Measurements from ENCODE around the gene SIGLEC15. TPM values are rescaled to one million over a fixed set of nuclear protein-coding genes. Genes with fewer than 3 reads are reported as not detected.
A peak's percentile ranks its signal among the peaks of the same experiment; 100 is the strongest.

The SIGLEC15 gene
- total RNA-seq, 4 donors from 2014 or later: not detected

DNA sequence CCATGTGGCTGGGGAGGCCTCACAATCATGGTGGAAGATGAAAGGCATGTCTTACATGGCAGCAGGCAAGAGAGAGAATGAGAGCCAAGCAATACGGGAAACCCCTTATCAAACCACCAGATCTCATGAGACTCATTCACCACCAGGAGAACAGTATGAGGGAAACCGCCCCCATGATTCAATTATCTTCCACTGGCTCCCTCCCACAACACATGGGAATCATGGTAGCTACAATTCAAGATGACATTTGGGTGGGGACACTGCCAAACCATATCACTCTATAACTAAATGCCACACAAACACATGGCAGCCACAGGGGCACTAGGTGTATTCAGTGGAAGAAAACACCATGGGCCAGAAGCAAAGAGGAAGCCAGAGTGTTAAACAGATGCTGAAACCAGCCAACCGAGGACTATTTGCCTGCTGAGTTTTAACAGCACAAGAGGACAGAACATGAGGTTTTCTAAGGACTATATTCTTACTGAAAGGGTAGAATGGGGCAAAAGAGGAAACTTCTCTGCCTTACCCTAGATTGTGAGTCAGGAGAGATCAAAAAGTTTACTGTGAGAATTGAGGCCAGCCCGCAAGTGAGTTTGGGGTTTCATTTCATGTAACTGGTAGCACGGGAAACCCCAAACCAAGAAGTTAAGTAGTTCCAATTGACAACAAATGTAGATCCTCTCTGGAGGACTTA, 49.2 kb downstream of the SIGLEC15 start:
- H3K27ac ChIP-seq: no peak overlapping the region
- intact Hi-C loops (cut with DNase I; ENCODE audit: low total_unique reads): no loop called here
- in situ Hi-C loops (cut with MboI; ENCODE audit: low sequenced_read_pairs in 4 of 4): loop anchor here in 3 of 4 donors (5.0 to 25.0 kb wide), 3 partner anchors 182 to 212 kb away; no protein-coding TSS in a partner anchor
- TF ChIP-seq POLR2A (IDR thresholded peaks at IDR 0.05): no peak
- TF ChIP-seq, protein P1, sequence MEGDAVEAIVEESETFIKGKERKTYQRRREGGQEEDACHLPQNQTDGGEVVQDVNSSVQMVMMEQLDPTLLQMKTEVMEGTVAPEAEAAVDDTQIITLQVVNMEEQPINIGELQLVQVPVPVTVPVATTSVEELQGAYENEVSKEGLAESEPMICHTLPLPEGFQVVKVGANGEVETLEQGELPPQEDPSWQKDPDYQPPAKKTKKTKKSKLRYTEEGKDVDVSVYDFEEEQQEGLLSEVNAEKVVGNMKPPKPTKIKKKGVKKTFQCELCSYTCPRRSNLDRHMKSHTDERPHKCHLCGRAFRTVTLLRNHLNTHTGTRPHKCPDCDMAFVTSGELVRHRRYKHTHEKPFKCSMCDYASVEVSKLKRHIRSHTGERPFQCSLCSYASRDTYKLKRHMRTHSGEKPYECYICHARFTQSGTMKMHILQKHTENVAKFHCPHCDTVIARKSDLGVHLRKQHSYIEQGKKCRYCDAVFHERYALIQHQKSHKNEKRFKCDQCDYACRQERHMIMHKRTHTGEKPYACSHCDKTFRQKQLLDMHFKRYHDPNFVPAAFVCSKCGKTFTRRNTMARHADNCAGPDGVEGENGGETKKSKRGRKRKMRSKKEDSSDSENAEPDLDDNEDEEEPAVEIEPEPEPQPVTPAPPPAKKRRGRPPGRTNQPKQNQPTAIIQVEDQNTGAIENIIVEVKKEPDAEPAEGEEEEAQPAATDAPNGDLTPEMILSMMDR (IDR thresholded peaks at IDR 0.05 in 4 of 5, conservative IDR thresholded peaks at IDR 0.05 in 1 of 5): no peak
- H3K36me3 ChIP-seq: peaks cover 0 to 62% of the 10 kb centered on the region in 2 donors
- H3K4me3 ChIP-seq: no peak overlapping the region
- DNase-seq: no peak
- no peaks in the 10 kb centered on the region for H3K27me3 ChIP-seq
- no peaks in the 10 kb centered on the region for H3K9me3 ChIP-seq
- no peak for ATAC-seq
- H3K4me1 ChIP-seq: no peaks in the 10 kb centered on the region

DNA sequence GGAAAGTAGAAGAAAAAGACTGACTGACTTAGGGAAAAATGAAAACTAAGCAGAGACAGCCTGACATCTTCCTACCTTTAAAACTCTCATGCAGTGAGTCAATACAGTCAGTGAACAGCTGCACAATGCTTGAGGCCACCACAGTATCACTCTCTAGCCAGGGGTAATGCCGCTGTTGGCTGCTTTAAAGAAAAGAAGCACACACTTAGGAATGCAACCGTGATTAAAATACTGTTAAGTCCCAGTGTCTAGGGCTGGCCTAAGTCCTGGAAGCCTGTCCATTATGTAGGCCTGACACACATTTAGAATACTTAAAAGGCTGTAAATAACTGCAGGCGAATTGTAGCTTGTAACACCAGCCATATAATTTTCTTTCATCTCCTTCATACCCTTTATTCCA, 50.7 kb downstream of the SIGLEC15 start:
- ATAC-seq: no peak
- intact Hi-C loops (cut with DNase I; ENCODE audit: low total_unique reads): no loop called here
- no peak for TF ChIP-seq POLR2A (IDR thresholded peaks at IDR 0.05)
- TF ChIP-seq, protein P1 (IDR thresholded peaks at IDR 0.05 in 4 of 5, conservative IDR thresholded peaks at IDR 0.05 in 1 of 5): no peak
- no peak for DNase-seq
- in situ Hi-C loops (cut with MboI; ENCODE audit: low sequenced_read_pairs in 4 of 4): loop anchor here in 3 of 4 donors (5.0 to 25.0 kb wide), 3 partner anchors 184 to 214 kb away; no protein-coding TSS in a partner anchor
- H3K27me3 ChIP-seq: no peaks in the 10 kb centered on the region
- H3K4me3 ChIP-seq: no peak overlapping the region
- H3K4me1 ChIP-seq: no peaks in the 10 kb centered on the region
- peaks cover 0 to 55% of the 10 kb centered on the region in 2 donors for H3K36me3 ChIP-seq
- no peak overlapping the region for H3K27ac ChIP-seq
- no peaks in the 10 kb centered on the region for H3K9me3 ChIP-seq

DNA sequence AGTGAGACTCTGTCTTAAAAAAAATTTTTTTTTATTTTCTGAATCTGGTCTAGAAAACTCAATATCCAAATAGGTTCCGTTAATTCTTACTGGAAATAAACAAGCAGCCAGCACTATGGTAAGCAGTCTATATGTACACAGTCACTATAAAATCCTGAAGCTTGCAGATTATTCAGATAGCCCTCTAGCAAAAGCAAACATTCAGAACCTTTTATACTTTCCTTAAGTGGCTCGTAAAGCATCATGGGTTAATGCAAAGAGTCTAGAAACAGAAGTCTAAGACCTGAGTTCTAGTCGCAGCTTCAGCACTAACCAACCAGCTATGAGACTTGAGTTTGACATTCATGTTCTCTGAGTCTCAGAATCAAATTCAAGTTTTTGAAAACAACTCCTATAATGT, 51.9 kb downstream of the SIGLEC15 start:
- intact Hi-C loops (cut with DNase I; ENCODE audit: low total_unique reads): no loop called here
- Histone ChIP-seq H3K9me3 (no peaks in the 10 kb centered on the region), H3K4me3 (no peak overlapping the region), H3K4me1 (no peaks in the 10 kb centered on the region), H3K36me3 (peaks cover 0 to 61% of the 10 kb centered on the region in 2 donors), H3K27me3 (no peaks in the 10 kb centered on the region), H3K27ac (no peak overlapping the region)
- DNase-seq (no peak), ATAC-seq (no peak)
- TF ChIP-seq POLR2A (IDR thresholded peaks at IDR 0.05): no peak
- TF ChIP-seq, protein P1 (IDR thresholded peaks at IDR 0.05 in 4 of 5, conservative IDR thresholded peaks at IDR 0.05 in 1 of 5): no peak
- in situ Hi-C loops (cut with MboI; ENCODE audit: low sequenced_read_pairs in 4 of 4): loop anchor here in 3 of 4 donors (5.0 to 25.0 kb wide), 3 partner anchors 185 to 215 kb away; no protein-coding TSS in a partner anchor

DNA sequence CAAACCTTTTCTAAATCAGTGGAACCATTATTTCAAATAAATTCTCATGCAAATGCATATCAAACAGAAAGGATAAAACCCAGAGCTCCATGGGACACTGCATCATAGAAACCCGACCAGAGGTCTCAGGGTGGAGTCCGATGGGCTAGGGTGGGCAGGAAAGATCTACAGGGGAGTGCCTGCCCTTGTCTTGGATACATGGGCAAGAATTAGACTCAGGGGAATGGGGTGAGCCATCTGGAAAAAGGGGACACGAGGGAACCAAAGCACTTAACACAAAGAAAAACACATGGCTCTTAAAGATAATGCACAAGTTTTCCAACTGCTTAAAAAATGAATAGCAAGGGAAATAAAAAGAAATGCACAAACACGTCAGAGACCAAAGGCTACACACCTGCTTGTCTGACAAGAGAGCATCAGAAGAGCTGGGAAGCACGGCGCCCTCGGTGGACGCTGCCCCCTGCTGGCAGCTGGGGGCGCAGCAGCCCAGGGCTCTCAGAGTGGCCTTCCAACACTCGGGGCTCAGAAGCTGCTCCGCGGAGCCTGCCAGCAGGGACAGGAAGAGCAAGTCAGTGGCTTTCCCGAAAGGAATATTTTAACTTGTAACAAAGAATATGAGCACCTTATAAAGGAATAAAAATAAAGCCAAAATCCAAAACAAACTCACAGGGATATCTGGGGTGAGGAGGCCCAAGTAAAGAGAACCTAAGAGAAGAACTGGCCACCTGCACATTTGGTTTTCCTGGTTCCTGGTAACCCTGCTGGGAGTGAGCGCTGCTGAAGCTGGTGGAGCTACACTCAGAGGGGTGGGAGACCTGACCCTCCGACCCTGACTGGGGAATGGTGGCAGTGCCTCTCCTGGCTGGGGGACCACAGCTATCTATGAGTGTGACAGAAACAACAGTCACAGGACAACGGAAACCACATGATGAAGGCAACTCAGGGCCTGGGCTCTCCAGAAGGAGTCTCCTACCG, 54.5 kb downstream of the SIGLEC15 start:
- in situ Hi-C loops (cut with MboI; ENCODE audit: low sequenced_read_pairs in 4 of 4) (loop anchor here (5.0 to 25.0 kb wide), 4 partner anchors 185 to 218 kb away; no protein-coding TSS in a partner anchor), intact Hi-C loops (cut with DNase I; ENCODE audit: low total_unique reads) (loop anchor here (1.0 to 2.0 kb wide), 2 partner anchors 187 to 215 kb away; no protein-coding TSS in a partner anchor)
- ATAC-seq (peak; percentile 63 to 75), DNase-seq (peak; percentile 4 to 28)
- no peaks in the 10 kb centered on the region for H3K9me3 ChIP-seq
- H3K27ac ChIP-seq: no peak overlapping the region
- H3K4me1 ChIP-seq: no peaks in the 10 kb centered on the region
- H3K27me3 ChIP-seq: no peaks in the 10 kb centered on the region
- TF ChIP-seq POLR2A (IDR thresholded peaks at IDR 0.05): no peak
- TF ChIP-seq, protein P1 (IDR thresholded peaks at IDR 0.05 in 4 of 5, conservative IDR thresholded peaks at IDR 0.05 in 1 of 5): peak; percentile 85 to 98 (median 85)
- H3K4me3 ChIP-seq: no peak overlapping the region
- peaks cover 0 to 63% of the 10 kb centered on the region in 2 donors for H3K36me3 ChIP-seq
